HG03025 (cell line): ENCODE data around the gene SELE.

ENCODE experiments used
- ATAC-seq: cut with Tn5 transposase; IDR thresholded peaks from one replicate; pipeline ENCODE4 v1.9.1; 2021; ENCODE audit warnings: mild to moderate bottlenecking, moderate library complexity; ENCODE audit not compliant: unreplicated experiment, low FRiP score

Gene SELE, protein sequence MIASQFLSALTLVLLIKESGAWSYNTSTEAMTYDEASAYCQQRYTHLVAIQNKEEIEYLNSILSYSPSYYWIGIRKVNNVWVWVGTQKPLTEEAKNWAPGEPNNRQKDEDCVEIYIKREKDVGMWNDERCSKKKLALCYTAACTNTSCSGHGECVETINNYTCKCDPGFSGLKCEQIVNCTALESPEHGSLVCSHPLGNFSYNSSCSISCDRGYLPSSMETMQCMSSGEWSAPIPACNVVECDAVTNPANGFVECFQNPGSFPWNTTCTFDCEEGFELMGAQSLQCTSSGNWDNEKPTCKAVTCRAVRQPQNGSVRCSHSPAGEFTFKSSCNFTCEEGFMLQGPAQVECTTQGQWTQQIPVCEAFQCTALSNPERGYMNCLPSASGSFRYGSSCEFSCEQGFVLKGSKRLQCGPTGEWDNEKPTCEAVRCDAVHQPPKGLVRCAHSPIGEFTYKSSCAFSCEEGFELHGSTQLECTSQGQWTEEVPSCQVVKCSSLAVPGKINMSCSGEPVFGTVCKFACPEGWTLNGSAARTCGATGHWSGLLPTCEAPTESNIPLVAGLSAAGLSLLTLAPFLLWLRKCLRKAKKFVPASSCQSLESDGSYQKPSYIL

DNA sequence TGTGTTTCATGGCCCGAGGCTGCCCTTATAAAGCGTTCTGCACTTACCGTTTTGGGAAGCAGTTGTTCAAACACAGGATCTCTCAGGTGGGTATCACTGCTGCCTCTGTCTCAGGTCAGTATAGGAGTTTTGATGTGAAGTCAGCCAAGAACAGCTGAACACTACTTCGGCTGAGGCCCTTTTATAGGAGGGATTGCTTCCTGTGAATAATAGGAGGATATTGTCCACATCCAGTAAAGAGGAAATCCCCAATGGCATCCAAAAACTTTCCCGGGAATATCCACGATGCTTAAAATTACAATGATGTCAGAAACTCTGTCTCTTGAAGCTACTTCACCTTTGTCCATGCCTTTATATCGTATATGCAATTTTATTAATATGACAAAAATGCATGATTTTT, at the start of gene SELE:
TSS of gene SELE (minus strand) at position 156 of the 400 bp plus-strand sequence. CDS start 467 bp downstream, outside the sequence.
- no peak for ATAC-seq

DNA sequence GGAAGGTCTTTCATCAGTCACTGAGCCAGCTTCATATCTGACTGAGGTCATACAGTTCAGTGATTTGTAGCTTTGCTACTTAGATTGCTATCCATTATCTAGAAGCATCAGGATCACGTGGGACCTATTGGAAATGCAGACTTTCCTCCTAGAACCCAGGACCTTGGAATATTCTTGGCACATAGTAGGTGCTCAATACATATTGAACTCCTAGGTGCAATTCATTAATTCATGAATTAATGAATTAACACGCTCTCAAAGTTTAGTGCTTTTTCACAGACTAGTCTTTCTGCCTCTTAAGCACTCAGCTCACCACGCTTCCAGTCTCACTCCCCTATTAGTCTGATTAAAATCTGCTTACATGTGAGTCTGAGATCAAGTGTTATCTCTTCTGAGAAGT, 48.7 kb upstream of the SELE start:
- no peak for ATAC-seq

DNA sequence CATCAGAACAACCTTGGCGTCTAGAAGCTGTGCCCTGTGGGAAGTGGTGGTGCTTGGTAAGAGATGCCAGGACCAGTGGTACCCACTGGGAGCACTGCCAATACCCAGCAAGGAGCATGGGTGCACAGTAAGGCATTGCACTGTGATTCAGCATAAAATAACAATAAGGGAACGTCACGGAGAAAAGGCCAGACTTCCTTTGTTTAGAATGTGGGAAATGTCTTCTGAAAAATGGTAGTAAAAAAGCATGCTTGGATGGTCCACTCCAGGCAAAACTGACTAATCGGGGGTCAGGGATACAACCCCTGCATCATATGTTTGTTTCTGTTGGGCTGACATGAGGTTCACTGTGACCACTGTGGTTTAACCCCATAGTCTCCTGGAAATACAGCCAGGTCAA, 46.1 kb upstream of the SELE start:
- no peak for ATAC-seq

- ATAC-seq = no peak
These were observed 45.3 kb upstream of the SELE start for GRCh38 chr1:169779150-169779549.

DNA sequence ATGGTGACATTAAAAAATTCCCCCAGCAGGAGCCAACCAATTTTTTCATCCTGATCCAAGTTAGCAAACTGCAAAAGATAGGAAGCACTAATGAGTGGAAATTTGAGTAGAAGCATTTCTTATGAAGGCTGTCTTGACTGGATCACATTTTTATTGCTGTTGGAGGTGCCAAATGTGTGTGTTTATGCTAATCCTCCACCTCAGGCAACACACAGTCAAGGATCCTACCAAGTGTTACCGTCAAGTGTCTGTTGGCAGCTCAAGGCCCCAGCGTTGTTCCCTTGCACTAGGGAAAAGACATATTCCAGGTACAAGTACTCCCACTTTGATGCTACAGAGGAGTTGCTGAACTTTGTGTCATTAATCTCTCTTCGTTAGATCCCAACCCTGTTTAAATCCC, 42.6 kb upstream of the SELE start:
- no peak for ATAC-seq

GRCh38 chr1:169768161-169768560, 34.3 kb upstream of the SELE start:
- no peak for ATAC-seq

DNA sequence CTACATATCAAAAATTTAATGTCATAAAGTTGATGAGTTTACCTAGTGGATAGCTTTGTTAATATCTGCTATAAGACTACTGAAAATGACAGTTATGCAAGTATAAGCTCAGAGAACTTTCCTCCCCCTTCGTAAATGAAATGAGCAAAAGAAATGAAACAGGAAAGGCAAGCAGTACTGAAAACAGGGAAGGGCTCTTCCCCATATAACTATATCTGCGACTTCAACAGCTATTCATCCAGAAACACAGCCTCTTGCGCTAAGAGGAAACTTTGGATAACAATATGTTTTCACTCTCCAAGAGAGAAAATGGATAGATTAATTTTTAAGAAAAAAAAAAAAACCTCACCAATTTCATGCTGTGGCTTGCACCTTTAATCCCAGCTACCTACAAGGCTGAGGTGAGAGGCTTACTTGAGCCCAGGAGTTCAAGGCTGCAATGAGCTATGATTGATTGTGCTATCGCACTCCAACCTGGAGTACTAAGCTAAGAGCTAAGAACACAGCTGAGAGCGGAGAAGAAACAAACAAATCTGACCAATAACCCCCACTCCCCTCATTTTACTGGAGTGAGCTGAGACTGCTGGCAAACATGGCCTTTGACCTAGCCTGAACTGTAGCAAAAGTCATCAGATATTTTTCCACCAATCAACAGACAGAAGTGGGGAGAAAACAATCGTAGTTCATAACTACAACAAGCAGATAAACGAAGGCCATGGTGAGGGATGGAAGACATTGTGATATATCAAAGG, 31.9 kb upstream of the SELE start:
- no peak for ATAC-seq

DNA sequence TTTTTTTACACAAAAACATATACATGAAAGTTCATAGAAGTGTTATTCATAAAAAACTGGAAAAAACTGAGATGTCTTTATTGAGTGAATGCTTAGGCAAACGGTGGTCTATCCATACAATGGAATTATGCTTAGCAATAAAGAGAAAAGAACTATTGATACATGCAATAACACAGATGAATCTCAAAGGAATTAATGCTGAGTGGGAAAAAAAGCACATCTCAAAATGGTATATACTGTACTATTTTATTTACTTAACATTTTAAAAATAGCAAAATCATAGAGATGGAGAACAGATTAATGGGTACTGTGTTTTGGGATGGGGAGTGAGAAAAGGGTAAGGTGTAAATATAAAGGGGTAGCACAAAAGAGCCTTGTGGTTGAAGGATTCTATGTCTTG, 31.0 kb upstream of the SELE start:
- ATAC-seq = no peak

- no peak for ATAC-seq
These were observed 28.8 kb upstream of the SELE start for GRCh38 chr1:169762699-169763098.

GRCh38 chr1:169759038-169759437, 25.2 kb upstream of the SELE start:
- no peak for ATAC-seq

GRCh38 chr1:169753549-169753948, 19.7 kb upstream of the SELE start:
- ATAC-seq = no peak

- no peak for ATAC-seq
These were observed 16.2 kb upstream of the SELE start for GRCh38 chr1:169750041-169750440.

- ATAC-seq = no peak
These were observed 12.7 kb upstream of the SELE start for GRCh38 chr1:169746550-169746949.

GRCh38 chr1:169745015-169745861, 11.4 kb upstream of the SELE start:
- no peak for ATAC-seq

DNA sequence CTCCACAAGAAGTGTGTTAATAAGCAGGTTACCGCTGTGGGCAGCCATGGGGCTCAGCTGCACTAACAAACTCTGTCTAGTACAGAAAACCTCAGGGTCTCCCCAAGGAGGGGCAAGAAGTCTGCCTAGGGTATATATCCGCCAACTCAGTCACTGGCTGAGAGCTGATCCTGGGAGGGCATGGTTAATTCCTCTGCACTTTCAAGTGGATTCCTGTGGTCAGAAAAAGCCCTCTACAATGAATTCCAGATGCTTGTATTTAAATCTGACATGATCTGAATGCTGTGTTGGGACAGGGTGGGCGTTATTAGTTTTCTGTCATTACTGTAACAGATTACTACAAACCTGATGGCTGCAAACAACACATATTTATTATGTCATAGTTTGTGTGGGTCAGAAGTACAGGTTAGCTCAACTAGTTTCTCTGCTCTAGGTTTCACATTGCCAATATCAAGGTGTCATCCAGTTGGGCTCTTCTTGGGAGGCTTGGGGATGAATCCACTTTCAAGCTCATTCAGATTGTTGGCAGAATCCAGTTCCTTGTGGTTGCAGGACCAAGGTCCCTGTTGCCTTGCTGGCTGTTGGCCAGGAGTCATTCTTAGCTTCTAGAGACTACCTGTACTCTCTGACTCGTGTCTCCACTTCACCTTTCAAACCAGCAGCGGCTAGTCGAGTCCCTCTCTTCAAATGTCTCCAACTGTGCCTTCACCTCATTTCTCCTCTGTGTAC, 8.0 kb upstream of the SELE start:
- no peak for ATAC-seq

- no peak for ATAC-seq
These were observed 6.1 kb upstream of the SELE start for GRCh38 chr1:169739980-169740379.

- ATAC-seq = no peak
These were observed 2.4 kb downstream of the SELE start for GRCh38 chr1:169731446-169731845.

GRCh38 chr1:169729991-169730390, 3.9 kb downstream of the SELE start:
- no peak for ATAC-seq

DNA sequence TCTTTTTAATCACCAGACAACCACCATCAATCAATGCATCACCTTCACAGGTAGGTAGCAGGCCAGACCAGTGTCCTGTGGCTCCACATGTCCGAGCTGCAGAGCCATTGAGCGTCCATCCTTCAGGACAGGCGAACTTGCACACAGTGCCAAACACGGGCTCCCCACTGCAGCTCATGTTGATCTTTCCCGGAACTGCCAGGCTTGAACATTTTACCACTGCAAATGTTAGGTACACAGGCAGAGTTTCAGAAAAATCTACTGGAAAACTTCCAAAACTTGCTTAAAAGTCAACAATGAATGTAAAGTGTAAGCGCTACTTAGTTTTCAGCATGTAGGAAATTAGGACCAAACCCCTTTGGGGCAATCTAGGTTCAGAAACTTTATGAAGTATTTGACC, 6.6 kb downstream of the SELE start:
- ATAC-seq = no peak

- ATAC-seq = no peak
These were observed 7.0 kb downstream of the SELE start for GRCh38 chr1:169726851-169727250.
